K562 (cell line): ENCODE data around the gene TRPC3.

ENCODE experiments used
- ARID1B ChIP-seq: fragments of 450-650 bp; IDR thresholded peaks from 2 replicates; pipeline ENCODE4 v1.6.1; 2016; ENCODE audit warnings: antibody characterized with exemption, mild to moderate bottlenecking, inconsistent platforms
- ATF3 ChIP-seq, 2 experiments: fragments of 450-650 bp in 1 of 2; sonication (generic) in 1 of 2; formaldehyde crosslinking in 1 of 2; IDR thresholded peaks in 1 of 2; conservative IDR thresholded peaks in 1 of 2; 2 replicates each; pipeline versions ENCODE4 v1.6.1 to v1.8.1; 2016 to 2023; ENCODE audit warnings: mild to moderate bottlenecking in 2 of 2, moderate library complexity in 2 of 2, inconsistent platforms in 1 of 2, missing genetic modification reagents in 1 of 2
- BRF2 ChIP-seq: IDR thresholded peaks from 3 replicates; pipeline ENCODE4 v1.6.1; 2011; ENCODE audit warnings: borderline replicate concordance, mild to moderate bottlenecking; ENCODE audit not compliant: insufficient read length, insufficient read depth
- CEBPG ChIP-seq, 3 experiments: fragments of 200-800 bp in 1 of 3; sonication (Bioruptor generic) in 1 of 3; sonication (generic) in 1 of 3; formaldehyde crosslinking in 1 of 3; IDR thresholded peaks in 2 of 3; conservative IDR thresholded peaks in 1 of 3; 2 replicates each; pipeline versions ENCODE4 v1.6.1 to v1.8.0; 2016 to 2022; ENCODE audit warnings: missing compliant biosample characterization in 2 of 3, missing genetic modification characterization in 2 of 3, mild to moderate bottlenecking in 1 of 3, missing genetic modification reagents in 1 of 3
- CTCF ChIP-seq, 3 experiments: IDR thresholded peaks in 2 of 3; conservative IDR thresholded peaks in 1 of 3; 2 replicates each; pipeline ENCODE4 v1.5.1; 2011 to 2012; ENCODE audit warnings: low read length in 3 of 3, mild to moderate bottlenecking in 3 of 3, control low read depth in 2 of 3, improper control_type of control experiment in 1 of 3, inconsistent platforms in 1 of 3, low read depth in 1 of 3, mixed read lengths in 1 of 3, moderate library complexity in 1 of 3; ENCODE audit not compliant: insufficient read depth in 2 of 3
- ELF4 ChIP-seq: fragments of 450-650 bp; formaldehyde crosslinking; IDR thresholded peaks from 2 replicates; pipeline ENCODE4 v1.4.0; 2022; ENCODE audit warnings: missing genetic modification characterization
- HDAC8 ChIP-seq: fragments of 450-650 bp; IDR thresholded peaks from 2 replicates; pipeline ENCODE4 v1.6.1; 2016; ENCODE audit warnings: mild to moderate bottlenecking, missing genetic modification characterization, moderate library complexity, missing compliant biosample characterization
- KLF16 ChIP-seq: IDR thresholded peaks from 2 replicates; pipeline ENCODE4 v1.6.1; 2016; ENCODE audit warnings: antibody characterized with exemption
- NFE2L1 ChIP-seq: fragments of 450-650 bp; IDR thresholded peaks from 2 replicates; pipeline ENCODE4 v1.6.1; 2016; ENCODE audit warnings: missing genetic modification characterization, low read depth, mild to moderate bottlenecking, missing compliant biosample characterization, moderate library complexity, borderline replicate concordance
- RBM25 ChIP-seq: fragments of 200-400 bp; formaldehyde crosslinking; IDR thresholded peaks from 2 replicates; pipeline ENCODE4 v1.6.1; 2018; ENCODE audit warnings: low read length, low read depth, moderate library complexity; ENCODE audit not compliant: severe bottlenecking
- SMARCE1 ChIP-seq: fragments of 450-650 bp; IDR thresholded peaks from 2 replicates; pipeline ENCODE4 v1.7.1; 2016; ENCODE audit warnings: mild to moderate bottlenecking
- ZKSCAN8 ChIP-seq: fragments of 200-800 bp; sonication (Bioruptor generic); IDR thresholded peaks from 2 replicates; pipeline ENCODE4 v1.6.1; 2016; ENCODE audit warnings: missing genetic modification characterization, missing compliant biosample characterization
- ZNF253 ChIP-seq: fragments of 250-450 bp; sonication (Bioruptor Pico); conservative IDR thresholded peaks from 2 replicates; pipeline ENCODE4 v1.6.1; 2021; ENCODE audit warnings: mild to moderate bottlenecking

GRCh38 chr4:121877041-121877773 is 74.7 kb downstream of the TRPC3 start:
- no peak for TF ChIP-seq KLF16
- no peak for TF ChIP-seq RBM25
- no peak for TF ChIP-seq HDAC8 (tag)
- TF ChIP-seq ELF4: no peak
- no peak for TF ChIP-seq ARID1B
- TF ChIP-seq SMARCE1: no peak
- no peak for TF ChIP-seq ATF3 (IDR thresholded peaks at IDR 0.05)
- TF ChIP-seq ATF3 (CRISPR knock-in tag; conservative IDR thresholded peaks at IDR 0.05): no peak
- no peak for TF ChIP-seq CTCF (IDR thresholded peaks at IDR 0.05 in 2 of 3, conservative IDR thresholded peaks at IDR 0.05 in 1 of 3; ENCODE audit: insufficient read depth in 2 of 3, low read depth in 1 of 3, low read length in 3 of 3)
- TF ChIP-seq ZNF253 (CRISPR knock-in tag): no peak
- no peak for TF ChIP-seq ZKSCAN8
- TF ChIP-seq BRF2: no peak
- no peak for TF ChIP-seq CEBPG (CRISPR knock-in tag; IDR thresholded peaks at IDR 0.05)
- no peak for TF ChIP-seq CEBPG (tag; conservative IDR thresholded peaks at IDR 0.05 in 1 of 2, IDR thresholded peaks at IDR 0.05 in 1 of 2)
- no peak for TF ChIP-seq NFE2L1 (tag)
